Amygdala (tissue), 56 donors: ENCODE results near the gene APOL5.
"Not testable (repeated sequence)": the region's sequence is repeated elsewhere in the genome, so short reads cannot be mapped to it uniquely, and the experiment has no call there.

ENCODE experiments used
- DNase-seq, 56 donors: peaks; one replicate each; lab custom pipeline; 2025; lab: John Stamatoyannopoulos, UW

The APOL5 gene

GRCh38 chr22:35717572-35717971 lies at the start of gene APOL5:
APOL5 (plus strand) TSS chr22:35717872; CDS start chr22:35717872, 0 bp downstream.
- no peak for DNase-seq

GRCh38 chr22:35674335-35674734 lies 43.3 kb upstream of the APOL5 start:
- no peak for DNase-seq

GRCh38 chr22:35676065-35676464 lies 41.6 kb upstream of the APOL5 start:
- DNase-seq = not testable (repeated sequence)

GRCh38 chr22:35677460-35678187 lies 40.0 kb upstream of the APOL5 start:
- peak in 1 of 56 donors; percentile 4 for DNase-seq

GRCh38 chr22:35678836-35679235 lies 38.8 kb upstream of the APOL5 start:
- DNase-seq = no peak

GRCh38 chr22:35679492-35679891 lies 38.2 kb upstream of the APOL5 start:
- not testable (repeated sequence) for DNase-seq

- DNase-seq = no peak
Measured at GRCh38 chr22:35681454-35682052, 36.1 kb upstream of the APOL5 start.

GRCh38 chr22:35683560-35683959 lies 34.1 kb upstream of the APOL5 start:
- DNase-seq = no peak

- DNase-seq = peak in 13 of 56 donors; percentile 2 to 49 (median 18)
Measured at GRCh38 chr22:35684270-35684700, 33.4 kb upstream of the APOL5 start.

- no peak for DNase-seq
Measured at GRCh38 chr22:35684732-35685131, 32.9 kb upstream of the APOL5 start.

GRCh38 chr22:35685731-35686130 lies 31.9 kb upstream of the APOL5 start:
- no peak for DNase-seq

- DNase-seq = no peak
Measured at GRCh38 chr22:35686298-35686697, 31.4 kb upstream of the APOL5 start.

- no peak for DNase-seq
Measured at GRCh38 chr22:35687461-35687860, 30.2 kb upstream of the APOL5 start.

GRCh38 chr22:35688913-35689675 lies 28.6 kb upstream of the APOL5 start:
- DNase-seq = no peak

GRCh38 chr22:35690001-35690400 lies 27.7 kb upstream of the APOL5 start:
- DNase-seq = no peak

GRCh38 chr22:35695202-35695601 lies 22.5 kb upstream of the APOL5 start:
- no peak for DNase-seq

GRCh38 chr22:35697142-35697541 lies 20.5 kb upstream of the APOL5 start:
- no peak for DNase-seq

GRCh38 chr22:35699852-35700251 lies 17.8 kb upstream of the APOL5 start:
- not testable (repeated sequence) for DNase-seq

- DNase-seq = no peak
Measured at GRCh38 chr22:35703861-35704584, 13.6 kb upstream of the APOL5 start.

GRCh38 chr22:35705141-35705540 lies 12.5 kb upstream of the APOL5 start:
- DNase-seq = no peak

- DNase-seq = no peak
Measured at GRCh38 chr22:35708453-35708852, 9.2 kb upstream of the APOL5 start.
